ENCODE results near the gene NKD2.

GRCh38 chr5:1011226-1011631 lies 2.6 kb downstream of the NKD2 start:
- TF ChIP-seq CHD2 (IDR thresholded peaks at IDR 0.05; ENCODE audit: low read length, partially characterized antibody) (no peak), CTCF (IDR thresholded peaks at IDR 0.05) (peak; percentile 39; the same call in 1 of the 2 replicates), ELF1 (IDR thresholded peaks at IDR 0.05) (no peak), EZH2phosphoT487 (IDR thresholded peaks at IDR 0.05; ENCODE audit: borderline replicate concordance, low read depth) (no peak), REST (IDR thresholded peaks at IDR 0.05; ENCODE audit: low read depth, low read length) (no peak), POLR2AphosphoS5 (IDR thresholded peaks at IDR 0.05; ENCODE audit: low read depth, low read length) (no peak), TEAD4 (IDR thresholded peaks at IDR 0.05; ENCODE audit: borderline replicate concordance, insufficient read depth) (no peak), IRF3 (IDR thresholded peaks at IDR 0.05; ENCODE audit: low read depth, low read length) (no peak), MEF2A (IDR thresholded peaks at IDR 0.05; ENCODE audit: borderline replicate concordance, low read depth) (no peak), RCOR1 (IDR thresholded peaks at IDR 0.05; ENCODE audit: low read length) (no peak), USF2 (IDR thresholded peaks at IDR 0.05; ENCODE audit: borderline replicate concordance, low read depth, low read length) (no peak), RAD21 (IDR thresholded peaks at IDR 0.05; ENCODE audit: low read length) (peak; percentile 11; the same call in 1 of the 2 replicates), YY1 (IDR thresholded peaks at IDR 0.05; ENCODE audit: low read depth) (no peak)
